SK-N-SH treated with all-trans-retinoic acid at 6 μM for 48 hours (cell line): ENCODE data around the gene CHAF1B.

Experiments
- OSR1 ChIP-seq: fragments of 250-450 bp; sonication (Bioruptor Pico); IDR thresholded peaks from 2 replicates; pipeline ENCODE4 v1.8.0; 2022; ENCODE audit warnings: moderate library complexity, mild to moderate bottlenecking, inconsistent platforms
- TSHZ2 ChIP-seq: fragments of 250-450 bp; sonication (Bioruptor Pico); IDR thresholded peaks from 2 replicates; pipeline ENCODE4 v1.5.0; 2020; ENCODE audit warnings: mild to moderate bottlenecking, moderate library complexity
- ZFP3 ChIP-seq: fragments of 250-450 bp; sonication (Bioruptor Pico); IDR thresholded peaks from 2 replicates; pipeline ENCODE4 v1.5.0; 2020; ENCODE audit warnings: mild to moderate bottlenecking, moderate library complexity
- ZNF70 ChIP-seq: fragments of 450-650 bp; formaldehyde crosslinking; IDR thresholded peaks from 2 replicates; pipeline ENCODE4 v1.5.0; 2020; ENCODE audit warnings: mild to moderate bottlenecking, moderate library complexity

- no peak for TF ChIP-seq ZFP3 (CRISPR knock-in tag)
- no peak for TF ChIP-seq ZNF70 (CRISPR knock-in tag)
- no peak for TF ChIP-seq TSHZ2 (CRISPR knock-in tag)
- TF ChIP-seq OSR1 (CRISPR knock-in tag), result no peak
Observed at GRCh38 chr21:36344931-36345330, 40.3 kb upstream of the CHAF1B start.
